B cell (primary cell): Measurements from ENCODE around the gene SEC14L1. TPM values are rescaled to one million over a fixed set of nuclear protein-coding genes. Genes with fewer than 3 reads are reported as not detected.

ENCODE experiments used
- ATAC-seq: fragments of 200-7000 bp; cut with Tn5 transposase; one replicate; pipeline ENCODE4 v1.10.0; 2021; ENCODE audit warnings: low read depth, mild to moderate bottlenecking, moderate number of reproducible peaks, moderate library complexity
- CTCF ChIA-PET: fragments of 350-600 bp; sonication (Branson Sonifier 250); formaldehyde crosslinking; loops from one replicate; lab custom pipeline; 2021; ENCODE audit warnings: antibody characterized with exemption, inconsistent platforms; lab: Charles Lee
- POLR2A ChIA-PET: fragments of 350-600 bp; sonication (Branson Sonifier 250); formaldehyde crosslinking; loops from one replicate; lab custom pipeline; 2021; ENCODE audit warnings: antibody characterized with exemption; lab: Charles Lee
- DNase-seq: peaks from one replicate; pipeline ENCODE4 v3.0.0; 2013
- H2AFZ ChIP-seq: 2 replicates; pipeline ENCODE4 v1.6.1; 2012; ENCODE audit warnings: mild to moderate bottlenecking, low read depth, low read length; ENCODE audit not compliant: insufficient read depth, poor library complexity, severe bottlenecking
- H3K27ac ChIP-seq, 2 donors: 1 replicate in 1 of 2; 2 replicates in 1 of 2; pipeline ENCODE4 v1.5.1; 2012 to 2013; ENCODE audit warnings: low read length in 2 of 2, mild to moderate bottlenecking in 2 of 2, moderate library complexity in 1 of 2
- H3K27me3 ChIP-seq, 4 experiments: fragments of 200-600 bp in 1 of 4; sonication (generic) in 1 of 4; replicated peaks in 1 of 4; 1 replicate in 2 of 4; 2 replicates in 2 of 4; pipeline versions ENCODE4 v1.6.1 to v1.7.0; 2013 to 2016; ENCODE audit warnings: low read length in 3 of 4, mild to moderate bottlenecking in 2 of 4, mixed read lengths in 1 of 4, moderate library complexity in 1 of 4; ENCODE audit not compliant: insufficient read depth in 4 of 4, control insufficient read depth in 3 of 4; ENCODE audit errors: control extremely low read depth in 1 of 4
- H3K36me3 ChIP-seq, 2 experiments: replicated peaks in 1 of 2; 1 replicate in 1 of 2; 2 replicates in 1 of 2; pipeline versions ENCODE4 v1.6.1 to v1.7.1; 2013; ENCODE audit warnings: low read length in 1 of 2; ENCODE audit not compliant: insufficient read depth in 2 of 2, control insufficient read depth in 1 of 2; ENCODE audit errors: control extremely low read depth in 1 of 2, extremely low read depth in 1 of 2
- H3K4me1 ChIP-seq, 2 donors: fragments of 200-600 bp in 1 of 2; sonication (generic) in 1 of 2; 1 replicate in 1 of 2; 2 replicates in 1 of 2; pipeline versions ENCODE4 v1.5.1 to v1.6.1; 2013 to 2017; ENCODE audit warnings: low read length in 2 of 2; ENCODE audit not compliant: control insufficient read depth in 2 of 2, insufficient read depth in 2 of 2
- H3K4me2 ChIP-seq: replicated peaks from 2 replicates; pipeline ENCODE3; 2012; ENCODE audit warnings: mild to moderate bottlenecking, low read depth, low read length; ENCODE audit not compliant: poor library complexity, severe bottlenecking
- H3K4me3 ChIP-seq, 5 experiments: fragments of 200-600 bp in 1 of 5; sonication (generic) in 1 of 5; 1 replicate in 3 of 5; 2 replicates in 2 of 5; pipeline versions ENCODE4 v1.5.1 to v1.7.0; 2011 to 2016; ENCODE audit warnings: low read length in 4 of 5, mild to moderate bottlenecking in 4 of 5, low read depth in 2 of 5, control low read depth in 1 of 5, moderate library complexity in 1 of 5; ENCODE audit not compliant: insufficient read depth in 1 of 5; ENCODE audit errors: control extremely low read depth in 1 of 5, extremely low read depth in 1 of 5
- H3K79me2 ChIP-seq: fragments of 200-600 bp; sonication (generic); one replicate; pipeline ENCODE4 v1.6.0; 2016; ENCODE audit warnings: low read length; ENCODE audit not compliant: control insufficient read depth, insufficient read depth
- H3K9ac ChIP-seq: fragments of 200-600 bp; sonication (generic); 2 replicates; pipeline ENCODE4 v1.6.1; 2017; ENCODE audit warnings: mild to moderate bottlenecking, low read length, moderate library complexity
- H3K9me3 ChIP-seq, 3 donors: one replicate each; pipeline versions ENCODE4 v1.6.1 to v1.7.1; 2013; ENCODE audit warnings: low read length in 2 of 3; ENCODE audit not compliant: control insufficient read depth in 2 of 3, insufficient read depth in 1 of 3; ENCODE audit errors: control extremely low read depth in 1 of 3
- H4K20me1 ChIP-seq: 2 replicates; pipeline ENCODE4 v1.6.0; 2012; ENCODE audit warnings: mild to moderate bottlenecking, low read length; ENCODE audit not compliant: insufficient read depth, control insufficient read depth, poor library complexity, severe bottlenecking
- H3K27ac Mint-ChIP-seq: one replicate; pipeline ENCODE4 v1.8.0; 2021; ENCODE audit warnings: mixed read lengths
- H3K27me3 Mint-ChIP-seq: one replicate; pipeline ENCODE4 v1.8.0; 2021; ENCODE audit warnings: mixed read lengths
- H3K4me1 Mint-ChIP-seq: one replicate; pipeline ENCODE4 v1.8.0; 2021; ENCODE audit warnings: mixed read lengths
- H3K4me3 Mint-ChIP-seq: one replicate; pipeline ENCODE4 v1.8.0; 2021; ENCODE audit warnings: mixed read lengths
- H3K9me3 Mint-ChIP-seq: one replicate; pipeline ENCODE4 v1.8.0; 2022; ENCODE audit warnings: mixed read lengths; ENCODE audit not compliant: insufficient read depth
- CTCF ChIP-seq: fragments of 200-600 bp; IDR thresholded peaks from one replicate; pipeline ENCODE4 v1.8.0; 2022; ENCODE audit warnings: antibody characterized with exemption, mild to moderate bottlenecking
- EZH2 ChIP-seq: IDR thresholded peaks from 2 replicates; pipeline ENCODE4 v1.6.1; 2012; ENCODE audit warnings: borderline replicate concordance, low read depth, mild to moderate bottlenecking, moderate library complexity, low read length; ENCODE audit not compliant: insufficient read depth, poor library complexity, severe bottlenecking
- WGBS: methylation state at CpG from one replicate; pipeline ENCODE4 v1.1.5; 2013; ENCODE audit warnings: missing lambda C conversion rate; ENCODE audit not compliant: insufficient coverage; 5-methylcytosine and 5-hydroxymethylcytosine counted together
- intact Hi-C: fragments of 100-400 bp; cut with micrococcal nuclease; formaldehyde crosslinking; loops from one replicate; pipeline ENCODE4 v1.10.0; 2022
- polyA plus RNA-seq: library from polyadenylated mRNA; depleted of rRNA; stranded (reverse); fragments of >200 nt; gene quantifications from 2 replicates; pipeline ENCODE4 v1.2.3, GENCODE V29; 2012
- total RNA-seq, 2 donors: library from RNA; stranded (reverse); fragments of 120-200 nt in 1 of 2; gene quantifications; 1 replicate in 1 of 2; 2 replicates in 1 of 2; pipeline versions ENCODE4 v1.2.3 to v1.2.4, GENCODE V29; 2013 to 2022

Gene SEC14L1
- total and polyA plus RNA-seq, 2 donors (not counting 1 experiment from before 2014, with no cell fraction given) = 37.7 to 103 TPM

DNA sequence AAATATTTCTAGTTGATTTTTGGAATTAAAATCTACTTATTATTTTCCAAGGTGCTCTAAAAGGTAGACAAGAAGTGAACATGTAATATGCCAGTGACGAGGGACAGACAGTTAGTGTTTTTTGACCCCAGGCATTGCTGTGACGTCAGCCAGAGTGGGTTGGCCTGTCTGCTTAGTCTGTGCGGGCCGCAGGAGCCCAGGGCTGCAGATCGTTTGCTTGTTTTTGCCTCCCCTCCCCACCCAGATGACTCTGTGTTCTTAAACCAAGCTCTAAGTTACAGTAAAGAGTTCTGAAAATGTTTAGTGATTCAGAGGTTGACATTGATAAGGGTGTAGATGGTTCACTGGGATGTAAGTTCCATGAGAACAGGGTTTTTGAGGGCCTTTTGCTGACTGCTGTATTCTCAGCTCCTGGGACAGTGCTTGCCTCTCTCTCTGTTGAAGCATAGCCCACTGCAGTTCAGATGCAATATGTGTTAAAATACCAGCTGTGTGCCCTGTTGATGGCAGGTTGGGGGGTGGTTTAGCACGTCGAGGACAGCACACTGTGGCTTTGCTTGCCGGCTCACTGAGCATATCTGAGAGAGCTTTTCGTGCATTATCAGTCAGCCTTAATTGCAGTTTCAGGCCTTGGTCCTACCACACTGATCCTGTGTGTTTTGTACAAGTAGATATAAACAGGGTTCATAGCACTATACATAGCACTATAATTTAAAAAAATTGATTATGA, 64.8 kb downstream of the SEC14L1 start:
- Histone ChIP-seq H3K36me3 (peaks cover 4 to 88% of the 10 kb centered on the region in 2 experiments), H3K9ac (no peak overlapping the region), H3K79me2 (no peaks in the 10 kb centered on the region), H2AFZ (no peak overlapping the region), H3K4me3 (no peak overlapping the region), H3K27ac (no peak overlapping the region), H3K27me3 (no peaks in the 10 kb centered on the region), H3K9me3 (no peaks in the 10 kb centered on the region), H3K4me1 (peaks cover 10 to 16% of the 10 kb centered on the region in 2 donors), H3K4me2 (no peak overlapping the region), H4K20me1 (peaks cover 56% of the 10 kb centered on the region)
- POLR2A ChIA-PET = interaction anchor here (0.6 kb wide), 1 partner anchor 939 kb away, joined by 4 read pairs; no protein-coding TSS in a partner anchor
- Mint-ChIP-seq H3K4me3 (peak overlapping the region; percentile 26), H3K27ac (no peak overlapping the region), H3K27me3 (no peaks in the 10 kb centered on the region), H3K4me1 (peaks cover 20% of the 10 kb centered on the region), H3K9me3 (no peaks in the 10 kb centered on the region)
- intact Hi-C loops = no loop called here
- CTCF ChIA-PET = no interaction called here
- ATAC-seq (peak; percentile 14), DNase-seq (no peak)
- TF ChIP-seq EZH2 (no peak), CTCF (no peak)
- WGBS = 53% methylated on average over 6 of the region's 9 CpGs
